ENCODE results near the gene CSHL1.
"Not testable (repeated sequence)": the region's sequence is repeated elsewhere in the genome, so short reads cannot be mapped to it uniquely, and the experiment has no call there.

Gene CSHL1

GRCh38 chr17:63892316-63893037 is 18.6 kb downstream of the CSHL1 start:
- in situ Hi-C loops (cut with HindIII; ENCODE audit: low sequenced_read_pairs), result not testable (repeated sequence)

- in situ Hi-C loops (cut with HindIII; ENCODE audit: low sequenced_read_pairs), result not testable (repeated sequence)
These were observed 21.8 kb downstream of the CSHL1 start for GRCh38 chr17:63889026-63889848.

- in situ Hi-C loops (cut with HindIII; ENCODE audit: low sequenced_read_pairs), result not testable (repeated sequence)
These were observed 25.9 kb downstream of the CSHL1 start for GRCh38 chr17:63885119-63885518.

- in situ Hi-C loops (cut with HindIII; ENCODE audit: low sequenced_read_pairs), result not testable (repeated sequence)
These were observed 28.4 kb downstream of the CSHL1 start for GRCh38 chr17:63882626-63883126.

- in situ Hi-C loops (cut with HindIII; ENCODE audit: low sequenced_read_pairs), result no loop called here
These were observed 29.0 kb downstream of the CSHL1 start, which contains the start of gene GH2 for GRCh38 chr17:63881935-63882601. TSS of gene GH2 (minus strand) at chr17:63881944. CDS start at chr17:63881801, 143 bp downstream.

GRCh38 chr17:63881337-63881736 is 29.7 kb downstream of the CSHL1 start:
- in situ Hi-C loops (cut with HindIII; ENCODE audit: low sequenced_read_pairs), result not testable (repeated sequence)

GRCh38 chr17:63880706-63881105 is 30.4 kb downstream of the CSHL1 start:
- in situ Hi-C loops (cut with HindIII; ENCODE audit: low sequenced_read_pairs), result no loop called here

- in situ Hi-C loops (cut with HindIII; ENCODE audit: low sequenced_read_pairs), result not testable (repeated sequence)
These were observed 32.6 kb downstream of the CSHL1 start for GRCh38 chr17:63878413-63878812.

- in situ Hi-C loops (cut with HindIII; ENCODE audit: low sequenced_read_pairs), result not testable (repeated sequence)
These were observed 36.4 kb downstream of the CSHL1 start for GRCh38 chr17:63874693-63875092.

- in situ Hi-C loops (cut with HindIII; ENCODE audit: low sequenced_read_pairs), result not testable (repeated sequence)
These were observed 36.9 kb downstream of the CSHL1 start for GRCh38 chr17:63874061-63874626.

GRCh38 chr17:63873577-63873976 is 37.5 kb downstream of the CSHL1 start, which contains the start of gene CSH2:
TSS of gene CSH2 (minus strand) at chr17:63873677. CDS start at chr17:63873614, 63 bp downstream.
- in situ Hi-C loops (cut with HindIII; ENCODE audit: low sequenced_read_pairs), result not testable (repeated sequence)

- in situ Hi-C loops (cut with HindIII; ENCODE audit: low sequenced_read_pairs), result not testable (repeated sequence)
These were observed 39.3 kb downstream of the CSHL1 start for GRCh38 chr17:63871646-63872365.

- in situ Hi-C loops (cut with HindIII; ENCODE audit: low sequenced_read_pairs), result not testable (repeated sequence)
These were observed 40.8 kb downstream of the CSHL1 start for GRCh38 chr17:63870292-63870665.

GRCh38 chr17:63869491-63870291 is 41.4 kb downstream of the CSHL1 start:
- in situ Hi-C loops (cut with HindIII; ENCODE audit: low sequenced_read_pairs), result not testable (repeated sequence)

- in situ Hi-C loops (cut with HindIII; ENCODE audit: low sequenced_read_pairs), result not testable (repeated sequence)
These were observed 44.4 kb downstream of the CSHL1 start for GRCh38 chr17:63866625-63867024.

Measured in DLD1 (cell line).